ENCODE data around the gene CPNE5. TPM values are rescaled to one million over a fixed set of nuclear protein-coding genes. Genes with fewer than 3 reads are reported as not detected.

Gene CPNE5
- total RNA-seq, 1 donor from 2014 or later, result 2.3 TPM

- H3K4me1 ChIP-seq, result no peaks in the 10 kb centered on the region
- ATAC-seq (no peak), DNase-seq (no peak)
- no peaks in the 10 kb centered on the region for H3K9me3 ChIP-seq
- no peak overlapping the region for H3K27ac ChIP-seq
- TF ChIP-seq CTCF (IDR thresholded peaks at IDR 0.05), result no peak
- intact Hi-C loops (cut with DNase I), result no loop called here
- no peaks in the 10 kb centered on the region for H3K36me3 ChIP-seq
- H3K27me3 ChIP-seq, result no peaks in the 10 kb centered on the region
- no peak overlapping the region for H3K4me3 ChIP-seq
These were observed 32.1 kb downstream of the CPNE5 start for GRCh38 chr6:36807143-36807542.

GRCh38 chr6:36805917-36806316 lies 33.3 kb downstream of the CPNE5 start:
- TF ChIP-seq CTCF (IDR thresholded peaks at IDR 0.05), result no peak
- intact Hi-C loops (cut with DNase I), result no loop called here
- H3K9me3 ChIP-seq, result no peaks in the 10 kb centered on the region
- DNase-seq (no peak), ATAC-seq (no peak)
- H3K27me3 ChIP-seq, result no peaks in the 10 kb centered on the region
- H3K27ac ChIP-seq, result no peak overlapping the region
- no peak overlapping the region for H3K4me3 ChIP-seq
- no peaks in the 10 kb centered on the region for H3K4me1 ChIP-seq
- H3K36me3 ChIP-seq, result no peaks in the 10 kb centered on the region

- no peak for TF ChIP-seq CTCF (IDR thresholded peaks at IDR 0.05)
- H3K4me1 ChIP-seq, result no peaks in the 10 kb centered on the region
- intact Hi-C loops (cut with DNase I), result no loop called here
- no peak overlapping the region for H3K4me3 ChIP-seq
- ATAC-seq (no peak), DNase-seq (no peak)
- H3K27ac ChIP-seq, result no peak overlapping the region
- H3K9me3 ChIP-seq, result no peaks in the 10 kb centered on the region
- no peaks in the 10 kb centered on the region for H3K27me3 ChIP-seq
- H3K36me3 ChIP-seq, result no peaks in the 10 kb centered on the region
These were observed 34.0 kb downstream of the CPNE5 start for GRCh38 chr6:36805096-36805797.

GRCh38 chr6:36804563-36804962 lies 34.7 kb downstream of the CPNE5 start:
- Histone ChIP-seq H3K27me3 (no peaks in the 10 kb centered on the region), H3K9me3 (no peaks in the 10 kb centered on the region), H3K36me3 (no peaks in the 10 kb centered on the region), H3K4me1 (no peaks in the 10 kb centered on the region), H3K4me3 (no peak overlapping the region), H3K27ac (no peak overlapping the region)
- no peak for TF ChIP-seq CTCF (IDR thresholded peaks at IDR 0.05)
- DNase-seq (no peak), ATAC-seq (no peak)
- intact Hi-C loops (cut with DNase I), result no loop called here

GRCh38 chr6:36803908-36804307 lies 35.3 kb downstream of the CPNE5 start:
- no peak overlapping the region for H3K27ac ChIP-seq
- TF ChIP-seq CTCF (IDR thresholded peaks at IDR 0.05), result no peak
- DNase-seq (no peak), ATAC-seq (no peak)
- no peaks in the 10 kb centered on the region for H3K36me3 ChIP-seq
- intact Hi-C loops (cut with DNase I), result no loop called here
- H3K27me3 ChIP-seq, result no peaks in the 10 kb centered on the region
- H3K9me3 ChIP-seq, result no peaks in the 10 kb centered on the region
- no peak overlapping the region for H3K4me3 ChIP-seq
- no peaks in the 10 kb centered on the region for H3K4me1 ChIP-seq

- H3K9me3 ChIP-seq, result no peaks in the 10 kb centered on the region
- no peaks in the 10 kb centered on the region for H3K27me3 ChIP-seq
- intact Hi-C loops (cut with DNase I), result no loop called here
- no peak overlapping the region for H3K27ac ChIP-seq
- TF ChIP-seq CTCF (IDR thresholded peaks at IDR 0.05), result no peak
- no peaks in the 10 kb centered on the region for H3K36me3 ChIP-seq
- ATAC-seq (no peak), DNase-seq (no peak)
- no peaks in the 10 kb centered on the region for H3K4me1 ChIP-seq
- H3K4me3 ChIP-seq, result no peak overlapping the region
These were observed 35.8 kb downstream of the CPNE5 start for GRCh38 chr6:36803482-36803881.
